ENCODE measurements around the gene PRKN.

PRKN gene

DNA sequence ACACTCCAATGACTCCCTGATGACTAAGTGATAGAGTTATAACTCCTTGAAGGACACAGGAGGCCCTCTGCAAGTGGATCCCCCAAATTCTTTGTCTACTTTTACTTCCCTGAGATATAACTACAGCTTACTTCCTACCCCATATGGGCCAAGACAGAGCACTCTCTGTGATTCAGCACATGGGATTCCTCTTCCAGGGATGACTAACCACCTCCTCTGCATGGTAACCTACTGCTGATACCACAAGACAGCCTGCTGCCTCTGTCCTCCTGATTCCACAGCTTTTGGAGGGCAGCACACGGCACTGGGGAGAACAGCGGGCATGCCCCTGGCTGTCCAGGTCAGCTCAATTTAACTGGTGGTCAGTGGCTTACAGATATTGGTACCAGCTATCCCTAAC, 778.0 kb downstream of the PRKN start:
- TF ChIP-seq, protein P1, sequence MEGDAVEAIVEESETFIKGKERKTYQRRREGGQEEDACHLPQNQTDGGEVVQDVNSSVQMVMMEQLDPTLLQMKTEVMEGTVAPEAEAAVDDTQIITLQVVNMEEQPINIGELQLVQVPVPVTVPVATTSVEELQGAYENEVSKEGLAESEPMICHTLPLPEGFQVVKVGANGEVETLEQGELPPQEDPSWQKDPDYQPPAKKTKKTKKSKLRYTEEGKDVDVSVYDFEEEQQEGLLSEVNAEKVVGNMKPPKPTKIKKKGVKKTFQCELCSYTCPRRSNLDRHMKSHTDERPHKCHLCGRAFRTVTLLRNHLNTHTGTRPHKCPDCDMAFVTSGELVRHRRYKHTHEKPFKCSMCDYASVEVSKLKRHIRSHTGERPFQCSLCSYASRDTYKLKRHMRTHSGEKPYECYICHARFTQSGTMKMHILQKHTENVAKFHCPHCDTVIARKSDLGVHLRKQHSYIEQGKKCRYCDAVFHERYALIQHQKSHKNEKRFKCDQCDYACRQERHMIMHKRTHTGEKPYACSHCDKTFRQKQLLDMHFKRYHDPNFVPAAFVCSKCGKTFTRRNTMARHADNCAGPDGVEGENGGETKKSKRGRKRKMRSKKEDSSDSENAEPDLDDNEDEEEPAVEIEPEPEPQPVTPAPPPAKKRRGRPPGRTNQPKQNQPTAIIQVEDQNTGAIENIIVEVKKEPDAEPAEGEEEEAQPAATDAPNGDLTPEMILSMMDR (IDR thresholded peaks at IDR 0.05; ENCODE audit: low read length, missing control alignments), result no peak
- no peak for DNase-seq (ENCODE audit: low read depth)
- no peak overlapping the region for H3K4me3 ChIP-seq (replicated peaks; ENCODE audit: low read depth, low read length)

DNA sequence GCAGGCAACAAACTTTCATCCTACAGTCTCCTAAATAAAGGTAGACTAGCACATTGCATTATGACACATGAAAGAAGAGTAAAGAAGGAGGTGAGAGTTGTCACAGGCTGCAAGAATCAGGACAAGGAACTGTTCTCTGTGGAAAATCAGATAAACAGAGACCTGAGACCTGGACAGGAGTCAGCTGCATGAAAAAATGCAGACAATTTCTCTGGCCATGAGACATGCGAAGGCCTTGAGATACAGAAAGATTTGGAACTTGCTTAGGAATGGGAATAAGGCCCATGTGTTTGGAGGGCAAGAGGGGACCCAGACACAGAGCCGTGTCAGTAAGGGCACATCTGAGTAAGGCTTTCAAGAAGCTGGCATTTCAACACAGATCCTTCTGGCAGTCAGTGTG, 779.1 kb downstream of the PRKN start:
- no peak overlapping the region for H3K4me3 ChIP-seq (replicated peaks; ENCODE audit: low read depth, low read length)
- no peak for DNase-seq (ENCODE audit: low read depth)
- TF ChIP-seq, protein P1 (IDR thresholded peaks at IDR 0.05; ENCODE audit: low read length, missing control alignments), result no peak

DNA sequence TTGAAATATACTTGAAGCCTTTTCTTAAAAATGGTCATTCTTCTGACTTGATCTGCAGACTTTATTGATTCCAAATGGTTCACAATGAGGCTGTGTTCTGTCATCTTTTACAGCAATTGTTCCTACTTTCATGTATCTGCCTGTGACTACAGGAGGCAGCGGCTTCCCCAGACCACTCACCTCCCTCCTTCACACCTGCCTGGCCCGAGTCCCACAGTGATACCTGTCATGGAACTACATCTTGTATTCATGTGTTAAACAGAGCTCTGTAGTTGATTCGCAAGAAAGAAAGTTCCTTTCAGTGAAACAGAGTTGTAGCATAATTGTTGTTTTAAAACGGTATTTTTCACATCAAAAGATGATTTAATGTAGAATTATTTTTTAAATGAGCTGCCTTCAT, 780.2 kb downstream of the PRKN start:
- H3K4me3 ChIP-seq (replicated peaks; ENCODE audit: low read depth, low read length), result no peak overlapping the region
- DNase-seq (ENCODE audit: low read depth), result no peak
- TF ChIP-seq, protein P1 (IDR thresholded peaks at IDR 0.05; ENCODE audit: low read length, missing control alignments), result no peak

DNA sequence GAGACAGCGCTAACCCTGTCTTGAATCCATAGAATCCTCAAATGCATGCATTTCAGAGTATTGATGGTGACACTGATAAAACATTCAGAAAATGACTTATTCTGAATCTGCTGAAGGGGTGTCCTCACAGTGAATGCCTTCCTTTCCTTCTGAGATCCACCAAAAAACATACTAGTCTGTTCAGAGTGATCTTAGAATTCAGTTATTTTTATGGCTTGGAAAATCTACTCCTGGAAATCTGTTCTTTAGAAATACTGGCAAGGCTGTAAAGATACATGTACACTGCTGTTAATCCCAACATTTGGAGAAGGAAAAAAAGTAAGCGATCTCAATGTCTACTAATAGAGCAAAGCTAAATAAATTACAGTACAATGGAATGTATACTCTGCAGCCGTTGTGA, 781.1 kb downstream of the PRKN start:
- DNase-seq (ENCODE audit: low read depth), result no peak
- TF ChIP-seq, protein P1 (IDR thresholded peaks at IDR 0.05; ENCODE audit: low read length, missing control alignments), result no peak
- H3K4me3 ChIP-seq (replicated peaks; ENCODE audit: low read depth, low read length), result no peak overlapping the region

DNA sequence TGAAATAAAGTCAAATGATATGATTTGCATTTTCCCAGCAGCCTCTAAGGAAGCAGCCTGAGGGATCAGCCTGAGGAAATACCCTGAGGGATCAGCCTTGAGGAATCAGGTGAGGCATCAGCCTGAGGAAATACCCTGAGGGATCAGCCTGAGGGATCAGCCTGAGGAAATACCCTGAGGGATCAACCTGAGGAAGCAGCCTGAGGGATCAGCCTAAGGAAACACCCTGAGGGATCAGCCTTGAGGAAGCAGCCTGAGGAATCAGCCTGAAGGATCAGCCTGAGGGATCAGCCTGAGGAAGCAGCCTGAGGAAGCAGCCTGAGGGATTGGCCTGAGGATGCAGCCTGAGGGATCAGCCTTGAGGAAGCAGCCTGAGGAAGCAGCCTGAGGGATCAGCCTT, 784.0 kb downstream of the PRKN start:
- H3K4me3 ChIP-seq (replicated peaks; ENCODE audit: low read depth, low read length), result no peak overlapping the region
- TF ChIP-seq, protein P1 (IDR thresholded peaks at IDR 0.05; ENCODE audit: low read length, missing control alignments), result no peak
- DNase-seq (ENCODE audit: low read depth), result no peak

DNA sequence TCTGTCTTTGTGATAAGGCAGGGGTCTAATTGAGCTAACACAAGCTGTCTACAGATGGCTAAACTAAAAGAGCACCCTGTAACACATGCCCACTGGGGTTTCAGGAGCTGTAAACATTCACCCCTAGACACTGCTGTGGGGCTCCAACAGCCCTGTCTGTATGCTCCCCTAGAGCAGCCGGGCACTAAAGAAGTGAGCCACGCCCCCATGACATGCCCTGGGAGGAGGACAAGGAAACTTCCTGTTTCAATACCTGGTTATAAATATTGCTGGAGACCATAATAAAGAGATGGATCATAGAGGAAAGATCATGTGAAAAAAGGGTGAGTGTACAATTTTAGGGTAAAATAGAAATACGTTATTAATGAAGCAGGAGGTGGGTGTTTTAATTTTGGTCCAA, 786.0 kb downstream of the PRKN start:
- TF ChIP-seq, protein P1 (IDR thresholded peaks at IDR 0.05; ENCODE audit: low read length, missing control alignments), result no peak
- H3K4me3 ChIP-seq (replicated peaks; ENCODE audit: low read depth, low read length), result no peak overlapping the region
- DNase-seq (ENCODE audit: low read depth), result no peak

DNA sequence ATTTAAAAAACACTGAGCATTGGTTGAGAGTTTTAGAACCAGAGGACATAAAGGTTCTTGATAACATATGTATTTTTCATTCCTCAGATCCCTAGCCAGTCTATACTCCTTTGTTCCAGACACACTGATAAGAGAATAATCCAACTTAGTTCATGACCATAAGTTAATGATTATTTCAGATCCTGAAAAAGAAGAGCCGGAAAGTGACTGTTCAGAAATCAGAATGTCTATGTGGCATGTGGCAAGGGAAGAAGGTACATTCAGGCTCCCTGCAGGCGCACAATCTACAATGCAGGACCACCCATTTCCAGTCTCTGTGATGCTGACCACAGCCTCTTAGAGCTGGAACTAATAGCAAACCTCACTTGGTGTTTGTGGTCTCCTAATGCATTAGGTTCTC, 787.0 kb downstream of the PRKN start:
- no peak for DNase-seq (ENCODE audit: low read depth)
- TF ChIP-seq, protein P1 (IDR thresholded peaks at IDR 0.05; ENCODE audit: low read length, missing control alignments), result no peak

More for the DNA sequence above, 787.0 kb downstream of the PRKN start:
- no peak overlapping the region for H3K4me3 ChIP-seq (replicated peaks; ENCODE audit: low read depth, low read length)
